Epithelial cell of esophagus (primary cell): ENCODE measurements around the gene RIC3.

Source experiments
- DNase-seq: peaks from one replicate; pipeline ENCODE4 v3.0.0; 2010; ENCODE audit warnings: low read depth
- H3K4me3 ChIP-seq: 2 replicates; pipeline ENCODE4 v1.5.1; 2011; ENCODE audit warnings: mild to moderate bottlenecking, low read length, control low read depth
- TF ChIP-seq, protein P1 (sequence below): IDR thresholded peaks from 2 replicates; pipeline ENCODE4 v1.5.1; 2011; ENCODE audit warnings: low read depth, mild to moderate bottlenecking, low read length, control low read depth, inconsistent platforms; ENCODE audit not compliant: insufficient read depth; ENCODE audit errors: missing control alignments

The RIC3 gene

DNA sequence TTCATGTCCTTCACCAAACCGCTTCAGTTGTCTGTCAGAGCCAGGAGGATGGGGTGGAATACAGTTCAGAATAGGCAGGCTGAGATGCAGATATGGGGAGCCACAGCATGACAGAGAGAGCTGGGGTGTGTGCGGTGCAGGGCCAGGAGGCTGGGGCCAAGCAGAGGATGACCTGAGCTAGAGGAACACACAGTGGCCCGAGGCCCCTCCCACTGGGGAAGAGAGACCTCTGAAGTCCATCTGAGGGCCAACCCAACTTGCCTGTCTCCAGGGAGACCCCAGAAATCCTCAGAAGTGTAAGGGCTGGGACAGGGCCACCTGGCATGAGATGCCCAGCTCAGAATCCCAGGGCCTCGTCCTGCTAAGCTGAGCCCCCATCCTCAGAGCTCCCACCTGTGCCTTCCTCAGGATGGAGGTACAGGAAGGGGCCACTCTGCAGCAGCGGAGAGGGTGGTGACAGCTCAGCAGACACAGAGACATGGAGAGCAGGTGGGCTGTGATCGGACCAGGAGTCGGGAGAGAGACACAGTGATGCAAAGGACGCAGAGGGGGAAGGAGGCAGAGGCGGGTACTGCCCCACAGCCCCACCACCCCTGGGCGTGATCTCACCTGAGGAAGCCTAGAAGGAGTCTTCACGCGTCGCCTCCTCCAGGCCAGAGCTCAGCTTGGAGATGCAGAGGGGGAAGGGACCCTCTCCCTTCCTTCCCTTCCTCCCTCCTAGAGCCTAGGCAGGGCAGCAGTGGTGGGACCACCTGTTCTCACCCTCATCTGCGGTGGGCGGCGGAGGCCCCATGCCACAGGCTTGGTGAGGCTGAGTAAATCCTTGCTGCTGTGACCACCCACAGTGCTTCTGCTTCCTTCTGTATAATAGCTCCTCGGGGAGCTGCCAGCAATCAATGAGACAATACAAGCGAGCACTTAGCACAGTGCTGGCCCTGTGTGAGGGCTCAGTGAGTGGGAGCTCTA lies 96.9 kb downstream of the RIC3 start:
- TF ChIP-seq, protein P1, sequence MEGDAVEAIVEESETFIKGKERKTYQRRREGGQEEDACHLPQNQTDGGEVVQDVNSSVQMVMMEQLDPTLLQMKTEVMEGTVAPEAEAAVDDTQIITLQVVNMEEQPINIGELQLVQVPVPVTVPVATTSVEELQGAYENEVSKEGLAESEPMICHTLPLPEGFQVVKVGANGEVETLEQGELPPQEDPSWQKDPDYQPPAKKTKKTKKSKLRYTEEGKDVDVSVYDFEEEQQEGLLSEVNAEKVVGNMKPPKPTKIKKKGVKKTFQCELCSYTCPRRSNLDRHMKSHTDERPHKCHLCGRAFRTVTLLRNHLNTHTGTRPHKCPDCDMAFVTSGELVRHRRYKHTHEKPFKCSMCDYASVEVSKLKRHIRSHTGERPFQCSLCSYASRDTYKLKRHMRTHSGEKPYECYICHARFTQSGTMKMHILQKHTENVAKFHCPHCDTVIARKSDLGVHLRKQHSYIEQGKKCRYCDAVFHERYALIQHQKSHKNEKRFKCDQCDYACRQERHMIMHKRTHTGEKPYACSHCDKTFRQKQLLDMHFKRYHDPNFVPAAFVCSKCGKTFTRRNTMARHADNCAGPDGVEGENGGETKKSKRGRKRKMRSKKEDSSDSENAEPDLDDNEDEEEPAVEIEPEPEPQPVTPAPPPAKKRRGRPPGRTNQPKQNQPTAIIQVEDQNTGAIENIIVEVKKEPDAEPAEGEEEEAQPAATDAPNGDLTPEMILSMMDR, result no peak
- DNase-seq, result no peak
- H3K4me3 ChIP-seq, result no peak overlapping the region

DNA sequence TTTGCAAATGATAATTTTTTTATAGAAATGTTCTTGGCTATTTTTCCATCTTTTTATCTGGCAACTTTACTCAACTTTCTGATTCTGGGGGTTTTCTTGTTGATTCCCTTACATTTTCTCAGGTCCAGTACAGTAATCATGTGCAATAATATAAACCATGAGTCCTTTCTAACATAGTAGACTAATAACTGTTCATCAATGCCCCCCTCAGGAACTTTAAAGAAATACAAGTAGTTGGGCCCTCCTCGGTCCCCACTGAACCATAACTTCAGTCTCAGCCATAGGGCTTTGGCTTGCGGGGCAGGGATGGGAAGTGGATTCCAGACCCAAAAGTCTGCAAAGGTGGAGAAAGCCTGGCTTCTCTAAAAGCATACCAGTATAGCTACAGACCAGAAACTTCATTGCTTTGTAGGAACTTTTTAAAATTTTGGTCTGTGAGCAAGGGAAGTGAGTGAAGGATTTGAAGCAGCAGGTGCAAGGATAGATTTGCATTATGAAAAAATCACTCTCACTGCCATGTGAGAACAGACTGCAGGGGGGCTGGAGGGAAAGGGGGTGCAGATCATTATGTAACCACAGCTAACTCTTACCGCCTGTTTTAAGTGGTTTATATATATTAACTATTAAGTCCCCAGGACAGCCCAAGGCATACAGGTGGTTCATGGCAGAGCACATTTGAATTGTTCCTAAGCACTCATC lies 98.3 kb downstream of the RIC3 start:
- TF ChIP-seq, protein P1, result peak; percentile 18
- peak; percentile 37 for DNase-seq
- no peak overlapping the region for H3K4me3 ChIP-seq

DNA sequence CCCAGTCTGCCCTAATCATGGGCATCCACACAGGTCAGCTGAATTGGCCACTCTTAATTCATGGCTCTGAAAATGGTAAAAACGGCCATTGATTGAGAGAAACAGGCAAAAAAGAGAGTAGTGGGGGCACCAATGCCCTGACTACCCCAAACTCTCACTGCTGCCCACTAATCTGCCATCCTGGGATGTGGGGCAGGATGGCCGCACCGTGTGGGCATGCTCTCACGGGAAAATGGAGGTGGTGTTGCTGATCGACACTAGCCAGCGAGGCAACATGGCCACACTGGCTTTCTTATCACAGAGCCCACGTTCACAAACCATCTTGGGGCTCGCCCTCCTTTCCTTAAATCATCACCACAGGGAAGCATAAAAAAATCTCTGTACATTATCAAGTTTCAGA lies 99.1 kb downstream of the RIC3 start:
- no peak overlapping the region for H3K4me3 ChIP-seq
- TF ChIP-seq, protein P1, result no peak

DNA sequence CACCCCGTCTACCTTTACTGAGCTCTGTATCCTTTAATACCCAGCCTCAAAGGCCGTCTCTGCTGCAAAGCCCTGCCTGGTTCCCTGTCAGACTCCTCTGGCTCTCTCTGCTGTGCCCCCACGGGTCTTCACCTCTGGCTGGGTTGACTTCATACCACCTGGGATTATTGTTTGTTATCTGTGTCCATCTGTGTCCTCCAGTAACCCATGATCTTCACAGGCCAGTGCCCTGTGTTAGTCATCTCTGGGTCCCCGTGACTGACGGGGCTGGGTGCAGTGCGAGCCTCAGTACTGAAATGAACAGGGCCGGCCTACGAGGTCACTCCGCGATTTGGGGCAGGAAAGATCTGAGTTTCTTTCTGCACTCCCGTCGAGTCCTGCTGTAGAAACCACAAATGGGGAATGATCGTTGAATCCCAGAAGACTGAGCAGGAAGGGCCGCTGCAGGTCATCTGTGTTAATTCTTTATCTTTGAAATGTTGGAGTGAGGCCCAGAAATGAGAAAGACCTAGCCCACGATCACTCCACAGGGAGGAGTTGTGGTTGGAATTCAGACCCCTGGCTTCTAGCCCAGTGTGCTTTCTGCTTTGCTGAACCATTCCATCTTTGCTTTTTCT lies 100.1 kb downstream of the RIC3 start:
- TF ChIP-seq, protein P1, result no peak
- DNase-seq, result no peak
- H3K4me3 ChIP-seq, result no peak overlapping the region

More for the DNA sequence above, 99.1 kb downstream of the RIC3 start:
- DNase-seq, result no peak

DNA sequence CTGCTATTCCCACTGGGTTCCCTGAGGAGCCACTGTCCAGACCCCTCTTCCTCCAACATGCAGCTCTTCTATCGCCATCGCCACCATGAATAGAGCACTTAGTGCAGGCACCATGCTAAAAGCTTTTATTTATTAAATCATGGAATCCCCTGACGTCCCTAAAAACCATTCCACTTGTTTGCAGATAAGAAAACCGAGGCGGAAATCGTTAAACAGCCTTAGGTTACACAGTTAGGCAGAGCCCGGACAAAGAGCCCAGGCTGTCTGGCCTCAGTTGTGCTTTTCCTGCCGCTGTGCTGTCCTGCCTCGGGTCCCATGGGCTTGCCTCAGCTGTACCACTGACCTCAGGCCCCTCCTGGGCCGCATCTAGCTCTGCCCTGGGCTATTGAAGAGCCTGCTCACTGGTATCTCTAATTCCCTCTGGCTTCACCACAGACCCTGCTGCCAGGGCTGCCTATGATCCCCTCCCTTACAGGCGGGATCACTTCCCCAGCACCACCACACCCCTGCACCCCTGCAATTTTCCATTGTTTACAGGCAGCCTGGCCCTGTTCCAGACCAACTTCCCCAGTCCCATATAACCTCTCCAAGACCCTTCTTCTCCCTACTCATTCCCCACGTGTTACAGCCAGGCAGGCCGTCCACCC lies 100.8 kb downstream of the RIC3 start:
- no peak for DNase-seq
- TF ChIP-seq, protein P1, result no peak

DNA sequence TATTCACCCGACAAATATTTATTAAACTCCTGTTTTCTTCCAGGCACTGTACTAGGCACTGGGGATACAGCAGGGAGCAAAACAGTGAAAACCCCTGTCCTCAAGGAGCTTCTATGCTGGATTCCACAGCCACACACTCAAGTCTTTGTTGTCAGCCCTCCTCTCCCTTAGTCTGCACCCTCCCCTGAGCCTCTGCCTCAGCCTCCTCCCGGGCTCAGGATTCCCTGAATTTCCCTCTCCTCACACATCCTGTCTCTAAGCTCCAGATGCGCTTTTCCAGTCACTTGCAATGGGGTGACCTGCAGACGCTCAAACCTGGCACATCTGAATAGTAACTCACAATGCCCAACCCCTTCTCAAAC lies 101.3 kb downstream of the RIC3 start:
- TF ChIP-seq, protein P1, result no peak

More for the DNA sequence above, 100.8 kb downstream of the RIC3 start:
- H3K4me3 ChIP-seq, result no peak overlapping the region

More for the DNA sequence above, 101.3 kb downstream of the RIC3 start:
- no peak overlapping the region for H3K4me3 ChIP-seq
- no peak for DNase-seq
